KMS-11 (cell line): ENCODE measurements around the gene IL18BP.
A peak's percentile ranks its signal among the peaks of the same experiment; 100 is the strongest.

Source experiments
- H2AFZ ChIP-seq: fragments of 200-600 bp; sonication (generic); 2 replicates; pipeline ENCODE4 v1.6.1; 2016; ENCODE audit warnings: antibody characterized with exemption, mixed run types, low read depth
- H3K27ac ChIP-seq: fragments of 200-600 bp; sonication (generic); 2 replicates; pipeline ENCODE4 v1.6.1; 2016; ENCODE audit warnings: mild to moderate bottlenecking, mixed run types
- H3K27me3 ChIP-seq: fragments of 200-600 bp; sonication (generic); 2 replicates; pipeline ENCODE4 v1.6.1; 2017; ENCODE audit warnings: mild to moderate bottlenecking, low read depth, mixed run types, moderate library complexity; ENCODE audit not compliant: insufficient read depth
- H3K36me3 ChIP-seq: fragments of 200-600 bp; sonication (generic); 2 replicates; pipeline ENCODE4 v1.6.1; 2017; ENCODE audit warnings: mild to moderate bottlenecking, mixed run types; ENCODE audit not compliant: insufficient read depth
- H3K4me1 ChIP-seq: fragments of 200-600 bp; sonication (generic); 2 replicates; pipeline ENCODE4 v1.6.1; 2016; ENCODE audit warnings: mild to moderate bottlenecking, low read depth, mixed run types; ENCODE audit not compliant: poor library complexity, severe bottlenecking
- H3K4me2 ChIP-seq: fragments of 200-600 bp; sonication (generic); 2 replicates; pipeline ENCODE4 v1.7.0; 2016; ENCODE audit warnings: mild to moderate bottlenecking, mixed run types
- H3K4me3 ChIP-seq: fragments of 200-600 bp; sonication (generic); IDR thresholded peaks from 2 replicates; pipeline ENCODE4 v1.6.1; 2017; ENCODE audit warnings: low read depth, low read length, mixed read lengths; ENCODE audit not compliant: insufficient read depth
- H3K79me2 ChIP-seq: fragments of 200-600 bp; sonication (generic); 2 replicates; pipeline ENCODE4 v1.6.1; 2016; ENCODE audit warnings: low read depth, mixed run types; ENCODE audit not compliant: insufficient read depth
- H3K9ac ChIP-seq: fragments of 200-600 bp; sonication (generic); 2 replicates; pipeline ENCODE4 v1.6.1; 2016; ENCODE audit warnings: mild to moderate bottlenecking, mixed run types
- H4K20me1 ChIP-seq: fragments of 200-600 bp; sonication (generic); 2 replicates; pipeline ENCODE4 v1.6.1; 2016; ENCODE audit warnings: mild to moderate bottlenecking, mixed run types; ENCODE audit not compliant: insufficient read depth
- CTCF ChIP-seq: fragments of 200-600 bp; sonication (generic); conservative IDR thresholded peaks from 2 replicates; pipeline ENCODE4 v1.6.1; 2017; ENCODE audit warnings: low read depth, mild to moderate bottlenecking, antibody characterized with exemption, low read length, moderate library complexity, mixed read lengths

Gene IL18BP

GRCh38 chr11:72037554-72038311, 39.0 kb downstream of the IL18BP start:
- H3K4me3 ChIP-seq, result no peak overlapping the region

GRCh38 chr11:72038491-72038890, 39.8 kb downstream of the IL18BP start:
- TF ChIP-seq CTCF, result no peak
- H4K20me1 ChIP-seq, result no peaks in the 10 kb centered on the region
- H3K27me3 ChIP-seq, result no peaks in the 10 kb centered on the region
- peak overlapping the region; percentile 100 for H3K4me2 ChIP-seq
- H3K4me3 ChIP-seq, result no peak overlapping the region
- H3K27ac ChIP-seq, result peak overlapping the region; percentile 89
- peaks cover 91% of the 10 kb centered on the region for H3K79me2 ChIP-seq
- H2AFZ ChIP-seq, result no peak overlapping the region
- H3K4me1 ChIP-seq, result peaks cover 61% of the 10 kb centered on the region
- peaks cover 8% of the 10 kb centered on the region for H3K36me3 ChIP-seq
- H3K9ac ChIP-seq, result peak overlapping the region; percentile 78; the same call in 1 of the 2 replicates

More at GRCh38 chr11:72037554-72038311, 39.0 kb downstream of the IL18BP start:
- Histone ChIP-seq H3K27me3 (no peaks in the 10 kb centered on the region), H3K4me2 (peak overlapping the region; percentile 100), H3K27ac (peak overlapping the region; percentile 89), H3K9ac (peak overlapping the region; percentile 78; the same call in 1 of the 2 replicates), H2AFZ (no peak overlapping the region), H3K4me1 (peaks cover 53% of the 10 kb centered on the region), H3K79me2 (peaks cover 88% of the 10 kb centered on the region), H3K36me3 (peaks cover 11% of the 10 kb centered on the region), H4K20me1 (no peaks in the 10 kb centered on the region)
- TF ChIP-seq CTCF, result no peak

- H4K20me1 ChIP-seq, result no peaks in the 10 kb centered on the region
- no peaks in the 10 kb centered on the region for H3K27me3 ChIP-seq
- H3K4me1 ChIP-seq, result peaks cover 64% of the 10 kb centered on the region
- H3K4me3 ChIP-seq, result no peak overlapping the region
- H3K9ac ChIP-seq, result peak overlapping the region; percentile 78; the same call in 1 of the 2 replicates
- TF ChIP-seq CTCF, result no peak
- 0 out of 2 replicates have a peak overlapping the region, but pooled peaks have one; percentile 3 for H2AFZ ChIP-seq
- H3K4me2 ChIP-seq, result peak overlapping the region; percentile 100
- H3K36me3 ChIP-seq, result peaks cover 2% of the 10 kb centered on the region
- peak overlapping the region; percentile 89 for H3K27ac ChIP-seq
- H3K79me2 ChIP-seq, result peaks cover 91% of the 10 kb centered on the region
These were observed 40.5 kb downstream of the IL18BP start for GRCh38 chr11:72039031-72039855.

GRCh38 chr11:72039856-72040401, 41.2 kb downstream of the IL18BP start:
- H3K79me2 ChIP-seq, result peaks cover 90% of the 10 kb centered on the region
- no peak overlapping the region for H3K4me3 ChIP-seq
- no peak for TF ChIP-seq CTCF
- no peaks in the 10 kb centered on the region for H3K27me3 ChIP-seq
- H3K9ac ChIP-seq, result peak overlapping the region; percentile 78; the same call in 1 of the 2 replicates
- peaks cover 67% of the 10 kb centered on the region for H3K4me1 ChIP-seq
- H3K27ac ChIP-seq, result peak overlapping the region; percentile 89
- H4K20me1 ChIP-seq, result no peaks in the 10 kb centered on the region
- no peaks in the 10 kb centered on the region; the same call in 1 of the 2 replicates for H3K36me3 ChIP-seq
- 0 out of 2 replicates have a peak overlapping the region, but pooled peaks have one; percentile 3 for H2AFZ ChIP-seq
- H3K4me2 ChIP-seq, result peak overlapping the region; percentile 100
